ENCODE data around the gene MAN1C1.

DNA sequence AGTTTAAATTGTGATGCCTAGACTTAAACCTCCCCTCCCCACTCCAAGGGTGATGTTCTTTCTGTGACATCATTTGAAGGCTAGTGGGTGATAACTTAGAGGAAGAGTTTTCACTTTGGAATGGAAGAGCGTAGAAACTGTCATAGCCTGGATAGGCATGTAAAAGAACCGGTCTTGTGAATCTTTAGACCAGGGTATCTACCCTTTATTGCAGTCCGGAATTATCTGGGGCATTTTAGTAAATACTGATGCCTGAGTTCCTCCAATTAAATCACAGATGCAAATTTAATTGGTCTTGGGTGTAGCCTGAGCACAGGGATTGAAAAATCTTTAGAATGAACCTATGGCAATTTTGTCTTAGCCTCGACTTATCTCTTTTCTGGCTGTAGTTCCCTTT lies 24.7 kb downstream of the MAN1C1 start:
- TF ChIP-seq, protein P1, sequence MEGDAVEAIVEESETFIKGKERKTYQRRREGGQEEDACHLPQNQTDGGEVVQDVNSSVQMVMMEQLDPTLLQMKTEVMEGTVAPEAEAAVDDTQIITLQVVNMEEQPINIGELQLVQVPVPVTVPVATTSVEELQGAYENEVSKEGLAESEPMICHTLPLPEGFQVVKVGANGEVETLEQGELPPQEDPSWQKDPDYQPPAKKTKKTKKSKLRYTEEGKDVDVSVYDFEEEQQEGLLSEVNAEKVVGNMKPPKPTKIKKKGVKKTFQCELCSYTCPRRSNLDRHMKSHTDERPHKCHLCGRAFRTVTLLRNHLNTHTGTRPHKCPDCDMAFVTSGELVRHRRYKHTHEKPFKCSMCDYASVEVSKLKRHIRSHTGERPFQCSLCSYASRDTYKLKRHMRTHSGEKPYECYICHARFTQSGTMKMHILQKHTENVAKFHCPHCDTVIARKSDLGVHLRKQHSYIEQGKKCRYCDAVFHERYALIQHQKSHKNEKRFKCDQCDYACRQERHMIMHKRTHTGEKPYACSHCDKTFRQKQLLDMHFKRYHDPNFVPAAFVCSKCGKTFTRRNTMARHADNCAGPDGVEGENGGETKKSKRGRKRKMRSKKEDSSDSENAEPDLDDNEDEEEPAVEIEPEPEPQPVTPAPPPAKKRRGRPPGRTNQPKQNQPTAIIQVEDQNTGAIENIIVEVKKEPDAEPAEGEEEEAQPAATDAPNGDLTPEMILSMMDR (IDR thresholded peaks at IDR 0.05; ENCODE audit: poor library complexity, severe bottlenecking), result no peak
- TF ChIP-seq POLR2AphosphoS5 (IDR thresholded peaks at IDR 0.05), result no peak
- TF ChIP-seq, protein P2, sequence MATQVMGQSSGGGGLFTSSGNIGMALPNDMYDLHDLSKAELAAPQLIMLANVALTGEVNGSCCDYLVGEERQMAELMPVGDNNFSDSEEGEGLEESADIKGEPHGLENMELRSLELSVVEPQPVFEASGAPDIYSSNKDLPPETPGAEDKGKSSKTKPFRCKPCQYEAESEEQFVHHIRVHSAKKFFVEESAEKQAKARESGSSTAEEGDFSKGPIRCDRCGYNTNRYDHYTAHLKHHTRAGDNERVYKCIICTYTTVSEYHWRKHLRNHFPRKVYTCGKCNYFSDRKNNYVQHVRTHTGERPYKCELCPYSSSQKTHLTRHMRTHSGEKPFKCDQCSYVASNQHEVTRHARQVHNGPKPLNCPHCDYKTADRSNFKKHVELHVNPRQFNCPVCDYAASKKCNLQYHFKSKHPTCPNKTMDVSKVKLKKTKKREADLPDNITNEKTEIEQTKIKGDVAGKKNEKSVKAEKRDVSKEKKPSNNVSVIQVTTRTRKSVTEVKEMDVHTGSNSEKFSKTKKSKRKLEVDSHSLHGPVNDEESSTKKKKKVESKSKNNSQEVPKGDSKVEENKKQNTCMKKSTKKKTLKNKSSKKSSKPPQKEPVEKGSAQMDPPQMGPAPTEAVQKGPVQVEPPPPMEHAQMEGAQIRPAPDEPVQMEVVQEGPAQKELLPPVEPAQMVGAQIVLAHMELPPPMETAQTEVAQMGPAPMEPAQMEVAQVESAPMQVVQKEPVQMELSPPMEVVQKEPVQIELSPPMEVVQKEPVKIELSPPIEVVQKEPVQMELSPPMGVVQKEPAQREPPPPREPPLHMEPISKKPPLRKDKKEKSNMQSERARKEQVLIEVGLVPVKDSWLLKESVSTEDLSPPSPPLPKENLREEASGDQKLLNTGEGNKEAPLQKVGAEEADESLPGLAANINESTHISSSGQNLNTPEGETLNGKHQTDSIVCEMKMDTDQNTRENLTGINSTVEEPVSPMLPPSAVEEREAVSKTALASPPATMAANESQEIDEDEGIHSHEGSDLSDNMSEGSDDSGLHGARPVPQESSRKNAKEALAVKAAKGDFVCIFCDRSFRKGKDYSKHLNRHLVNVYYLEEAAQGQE (IDR thresholded peaks at IDR 0.05; ENCODE audit: borderline replicate concordance), result no peak
- TF ChIP-seq SMC3 (conservative IDR thresholded peaks at IDR 0.05; ENCODE audit: poor library complexity), result no peak
- TF ChIP-seq TAF1 (IDR thresholded peaks at IDR 0.05; ENCODE audit: low read depth), result no peak
- no peak for TF ChIP-seq EZH2 (IDR thresholded peaks at IDR 0.05; ENCODE audit: borderline replicate concordance, insufficient read depth, low read length, poor library complexity, severe bottlenecking)
- TF ChIP-seq RAD21 (conservative IDR thresholded peaks at IDR 0.05), result no peak
